ENCODE results near the gene GRM7.
A peak's percentile ranks its signal among the peaks of the same experiment; 100 is the strongest.

GRM7 gene

DNA sequence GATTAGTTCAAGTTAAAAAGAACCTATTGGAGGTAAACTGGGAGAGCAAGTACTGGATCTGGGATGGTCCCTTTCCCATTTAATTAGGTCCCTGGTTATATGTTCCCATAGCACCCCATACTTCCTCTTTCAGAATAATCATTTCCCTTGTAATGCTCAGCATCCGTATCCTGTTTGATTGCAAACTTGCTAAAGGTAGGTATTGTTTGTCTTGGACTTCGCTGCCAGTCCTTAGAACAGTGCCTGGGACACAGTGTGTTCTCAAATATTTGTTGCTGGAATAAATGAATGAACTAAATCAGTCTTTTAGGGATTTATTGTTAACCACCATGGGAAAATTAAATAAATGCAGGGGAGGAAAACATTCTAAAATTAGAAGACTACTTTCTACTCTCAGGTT, 299.8 kb downstream of the GRM7 start:
- no peak for DNase-seq

DNA sequence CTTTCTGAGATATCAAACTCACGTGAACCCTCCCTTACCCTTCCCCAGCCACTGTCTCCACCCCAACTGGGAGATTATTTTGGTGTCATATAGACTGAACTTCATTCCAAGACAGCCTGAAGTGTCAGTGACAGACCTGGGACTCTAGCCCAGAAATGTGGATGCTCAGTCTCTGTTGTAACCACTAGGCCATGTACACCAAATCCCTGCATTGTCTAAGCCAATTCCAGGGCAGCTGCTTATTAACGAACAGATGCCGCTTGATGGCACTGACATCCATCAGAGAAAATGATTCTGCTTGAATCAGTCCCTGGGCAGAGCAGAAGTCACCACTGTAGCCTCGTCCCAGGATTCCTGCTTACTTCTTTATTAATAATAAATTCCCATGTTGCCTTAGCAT, 305.5 kb downstream of the GRM7 start:
- DNase-seq, result no peak

DNA sequence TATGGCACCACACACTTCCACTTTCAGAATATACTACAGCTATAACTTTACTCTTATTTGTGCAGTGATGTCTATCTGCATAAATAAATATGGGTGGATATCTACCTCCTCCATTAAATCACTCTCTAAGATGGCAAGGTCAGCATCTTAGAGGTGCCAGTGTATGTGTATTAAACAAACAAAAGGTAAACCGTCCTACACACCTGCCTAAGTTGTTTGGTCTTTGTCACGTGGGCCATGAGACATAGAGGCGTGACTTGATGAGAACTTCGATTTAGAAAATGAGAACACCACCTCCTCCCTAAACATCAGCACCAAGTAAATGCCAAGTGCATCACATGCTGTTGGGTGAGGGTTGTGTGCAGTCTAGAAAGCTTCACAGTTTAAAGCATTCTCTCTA, 310.6 kb downstream of the GRM7 start:
- no peak for DNase-seq

DNA sequence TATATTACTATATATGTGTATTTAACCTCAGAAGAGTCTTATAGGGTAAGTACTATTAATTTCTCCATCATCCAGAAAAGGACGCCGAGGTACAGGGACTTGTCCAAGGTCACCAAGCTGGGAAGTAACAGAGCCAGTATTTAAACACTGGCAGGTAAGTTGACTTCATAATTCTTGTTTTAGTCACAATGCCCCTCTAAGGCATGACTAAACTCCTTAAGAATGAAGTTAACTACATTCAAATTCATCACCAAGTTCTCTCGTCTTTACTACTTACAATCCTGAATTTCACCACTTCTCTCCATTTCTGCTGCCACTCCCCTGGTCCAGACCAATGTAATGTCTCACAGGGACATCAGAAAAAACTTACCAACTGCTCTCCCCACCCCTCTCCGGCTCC, 312.1 kb downstream of the GRM7 start:
- DNase-seq, result no peak

DNA sequence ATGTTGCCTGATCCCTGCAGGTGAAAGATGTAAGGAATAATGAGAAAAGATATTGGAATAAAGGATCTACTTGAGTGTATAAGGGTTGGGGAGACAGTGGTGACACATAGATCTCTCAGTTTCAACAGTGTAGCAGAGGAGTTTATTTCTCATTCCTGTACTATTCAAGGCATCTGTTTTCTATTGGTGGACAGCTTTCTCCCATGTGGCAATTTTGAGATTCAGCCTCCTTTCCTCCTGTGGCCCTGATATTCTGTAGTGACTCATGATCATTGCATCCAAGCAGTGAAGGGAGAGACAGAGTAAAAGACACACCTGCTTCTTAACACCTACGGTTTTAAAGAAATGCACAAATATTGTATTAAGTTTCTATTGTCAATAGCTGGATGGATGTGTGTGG, 327.6 kb downstream of the GRM7 start:
- no peak for DNase-seq

DNA sequence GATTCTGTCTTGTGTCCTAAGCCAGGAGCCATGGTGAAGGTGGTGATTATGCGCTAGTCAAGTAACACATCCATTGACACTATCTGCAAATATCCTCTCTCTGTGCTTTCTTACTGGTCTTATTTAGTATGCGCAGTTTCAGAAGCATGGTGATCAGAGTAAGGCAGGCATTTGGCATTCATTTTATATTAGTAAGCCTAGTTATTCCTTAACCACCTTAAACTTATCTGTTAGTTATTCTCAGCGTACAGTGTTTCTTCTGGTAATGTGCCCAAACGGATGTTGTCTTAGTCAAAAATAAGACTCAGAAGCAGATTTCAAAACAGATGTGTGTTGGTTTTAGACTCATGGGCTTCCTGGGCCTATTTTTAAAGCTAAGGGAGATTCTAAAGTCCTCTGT, 329.2 kb downstream of the GRM7 start:
- DNase-seq, result no peak

DNA sequence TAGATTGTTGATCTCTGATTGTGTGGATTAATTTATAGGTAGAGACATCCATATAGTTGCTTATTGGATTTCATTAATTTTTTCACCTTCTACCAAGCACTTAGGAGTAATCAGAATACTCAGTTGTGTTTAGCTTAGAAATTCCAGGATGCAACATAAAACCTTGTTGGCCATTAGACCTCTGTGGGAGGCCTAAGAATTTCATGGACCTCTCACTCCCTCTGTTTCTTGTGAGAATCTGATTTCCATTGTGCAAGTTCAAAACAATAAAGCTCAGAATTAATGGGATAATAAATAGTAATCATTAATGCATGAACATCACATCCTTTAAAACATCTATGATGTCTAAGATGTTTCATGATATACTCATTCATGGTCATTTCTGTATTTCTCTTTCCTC, 332.4 kb downstream of the GRM7 start:
- DNase-seq, result no peak

DNA sequence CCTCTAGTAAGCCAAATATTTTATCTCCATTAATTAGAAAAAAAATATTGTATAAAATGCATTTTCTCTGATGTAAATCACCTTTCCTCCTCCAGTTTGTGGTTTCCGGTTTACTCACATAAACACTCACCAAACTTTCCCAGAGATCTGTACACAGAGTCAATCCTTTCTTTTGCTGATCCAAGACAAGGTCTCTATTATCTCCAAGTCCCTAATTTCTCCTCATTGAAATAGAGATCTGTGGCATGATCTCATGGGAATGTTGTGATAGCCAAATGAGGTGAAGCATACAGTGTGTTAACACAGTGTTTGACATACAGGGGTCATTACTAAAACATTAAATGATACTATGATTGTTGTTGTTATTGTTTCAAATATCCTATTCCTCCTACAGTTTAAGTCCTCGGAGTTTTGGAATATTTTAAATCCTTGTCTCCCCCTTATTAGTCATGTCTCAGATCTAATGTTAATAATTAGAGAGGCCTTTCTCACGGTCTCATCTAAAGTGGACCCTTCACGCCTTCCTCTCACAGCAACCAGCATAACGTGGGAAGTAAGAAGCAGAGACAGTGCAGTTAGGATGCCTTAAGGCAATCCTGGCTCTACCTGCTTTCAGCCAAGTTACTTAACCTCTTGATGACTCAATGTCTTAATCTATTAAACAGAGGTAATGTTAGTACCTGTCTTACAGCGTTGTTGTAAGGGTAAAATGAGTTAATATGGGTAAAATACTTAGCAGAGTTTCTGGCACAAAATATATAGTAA, 333.3 kb downstream of the GRM7 start:
- no peak for DNase-seq

DNA sequence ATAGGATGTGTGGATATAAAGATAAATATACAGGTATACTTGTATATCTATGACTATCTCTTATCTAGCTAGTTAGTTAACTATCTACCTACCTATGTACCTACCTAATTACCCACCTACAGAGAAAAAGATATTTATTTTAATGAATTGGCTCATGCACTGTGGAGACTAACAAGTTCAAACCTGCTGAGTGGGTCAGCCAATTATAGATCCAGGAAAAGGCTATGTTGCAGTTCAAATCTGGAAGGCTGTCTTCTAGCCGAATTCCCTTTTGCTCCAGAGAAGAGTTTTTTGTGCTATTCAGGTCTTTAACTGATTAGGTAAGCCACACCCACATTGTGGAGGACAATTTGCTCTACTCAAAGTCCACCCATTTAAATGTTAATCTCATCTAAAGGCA, 335.0 kb downstream of the GRM7 start:
- DNase-seq, result no peak

DNA sequence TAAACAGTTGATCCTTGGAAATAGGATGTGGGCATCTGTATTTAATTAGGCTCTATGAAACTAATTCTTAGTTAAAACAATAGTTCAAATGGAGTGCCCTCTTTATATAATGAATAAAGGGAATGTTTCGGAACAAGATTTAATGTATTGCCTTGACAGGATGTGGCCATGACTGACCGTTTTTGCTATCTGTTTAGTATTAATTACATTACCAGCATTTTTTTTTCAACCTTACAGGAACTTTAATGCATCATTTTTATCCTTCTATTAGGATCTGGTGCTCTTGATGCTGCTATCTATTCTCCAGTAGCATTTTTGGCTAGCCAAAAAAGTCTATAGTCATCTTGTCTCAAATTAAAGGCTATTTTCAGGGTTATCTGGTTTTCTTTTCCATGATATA, 340.9 kb downstream of the GRM7 start:
- no peak for DNase-seq

DNA sequence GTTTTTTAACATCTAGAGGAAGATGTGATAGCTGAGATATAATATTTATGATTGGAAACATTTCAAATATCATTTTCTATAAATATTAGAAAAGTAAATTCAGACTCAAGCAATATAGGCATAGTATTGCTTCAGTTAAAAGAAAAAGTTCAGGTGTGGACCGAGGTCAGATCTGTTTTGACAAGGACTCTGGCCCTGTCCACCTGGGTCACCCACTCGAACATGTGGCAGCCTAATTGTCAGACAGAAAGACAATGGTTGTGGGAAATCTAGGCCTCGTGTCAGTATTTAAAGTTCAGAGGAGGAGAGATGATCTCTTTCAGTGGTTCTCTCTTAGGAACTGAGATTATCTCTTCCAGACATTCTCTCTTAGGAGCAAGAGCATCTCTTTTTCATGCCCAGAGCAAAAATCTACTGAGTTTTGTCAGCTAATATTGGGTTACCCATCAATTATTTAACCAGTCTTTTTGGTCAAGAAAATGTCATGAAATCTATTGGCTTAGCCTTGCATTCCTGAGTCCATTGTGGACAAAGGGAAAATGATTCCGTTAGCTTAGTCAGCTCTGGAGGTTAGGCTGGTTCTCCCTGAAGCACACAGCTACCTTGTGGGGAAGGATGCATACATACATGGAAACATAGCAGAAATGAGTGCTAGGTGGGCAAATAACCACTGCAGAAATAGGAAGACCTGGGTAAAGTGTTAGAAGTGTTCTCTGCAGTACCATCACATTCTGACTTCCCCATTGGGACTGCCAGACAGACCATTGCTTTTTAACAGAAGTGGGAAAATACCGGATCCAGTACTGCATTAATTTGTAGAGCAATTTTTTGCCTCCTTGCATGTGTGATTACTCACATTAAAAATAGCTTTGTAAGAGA, 343.3 kb downstream of the GRM7 start:
- DNase-seq, result no peak

DNA sequence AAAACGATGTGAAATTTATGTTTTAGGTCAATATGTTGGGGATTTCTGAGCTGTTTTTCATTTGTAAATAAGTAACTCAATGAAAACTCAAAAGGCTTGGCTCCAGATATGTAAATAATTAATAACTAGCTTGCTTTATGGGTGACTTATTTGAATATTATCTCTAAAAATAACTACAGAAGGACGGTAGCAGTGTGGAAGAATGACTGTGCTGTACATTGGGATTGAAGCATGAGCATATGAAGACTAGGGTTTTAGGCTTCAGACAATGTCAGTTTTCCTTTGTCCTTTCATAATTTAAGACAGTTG, 343.9 kb downstream of the GRM7 start:
- DNase-seq, result no peak

DNA sequence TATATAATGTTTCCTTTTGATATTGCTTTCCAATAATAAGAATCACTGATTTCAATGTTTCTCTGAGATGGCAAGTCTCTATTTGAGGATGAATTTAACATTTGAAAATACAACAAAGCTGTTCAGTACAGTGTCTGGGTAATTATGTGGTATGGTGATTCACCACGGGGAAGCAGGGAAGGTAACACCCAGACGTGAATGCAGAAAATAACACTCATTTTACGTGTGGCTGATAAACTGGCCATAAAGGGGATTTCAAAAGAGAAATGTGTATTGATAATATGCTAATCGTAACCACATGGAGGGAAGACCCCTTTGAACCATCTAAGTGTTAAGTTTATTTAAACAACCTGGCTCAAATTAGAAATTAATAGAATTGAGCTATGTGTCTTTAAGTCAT, 344.6 kb downstream of the GRM7 start:
- DNase-seq, result no peak

DNA sequence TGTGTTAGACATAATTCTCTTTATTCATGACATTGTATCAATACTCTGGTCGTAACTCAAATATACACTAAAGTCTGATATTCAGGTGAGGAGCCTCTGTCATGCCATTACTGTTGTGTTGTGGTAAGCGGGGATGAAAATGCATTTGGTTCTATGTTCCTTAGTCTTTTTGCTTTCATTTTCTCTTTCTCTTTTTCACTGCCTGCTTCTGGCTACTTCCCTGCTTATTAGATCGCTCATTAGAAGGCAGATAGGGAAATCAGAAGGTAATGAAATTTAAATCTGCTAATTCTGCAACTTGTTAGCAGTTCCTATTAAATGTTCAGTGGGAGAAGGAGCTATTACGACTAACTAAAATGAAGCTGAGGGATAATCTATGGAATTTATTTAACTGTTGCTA, 345.0 kb downstream of the GRM7 start:
- peak; percentile 3 to 45 (median 16) for DNase-seq

DNA sequence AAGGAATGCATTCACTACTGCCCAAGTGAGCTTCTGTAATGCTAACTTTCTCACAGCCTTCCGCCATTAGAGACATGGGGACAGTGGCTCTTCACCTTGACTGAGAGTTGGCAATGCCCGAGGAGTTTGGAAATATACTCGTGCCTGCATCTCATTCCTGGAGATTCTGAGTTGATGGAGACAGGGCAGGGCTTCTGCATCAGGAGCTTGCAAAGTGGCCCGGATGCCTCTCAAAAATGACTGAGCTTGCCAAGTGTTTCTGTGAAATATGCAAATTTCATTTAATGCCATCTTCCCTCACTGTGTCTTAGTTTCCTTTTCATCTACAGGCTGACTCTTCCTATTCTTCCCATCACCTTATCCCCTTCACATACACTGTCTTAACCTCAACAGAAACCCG, 346.2 kb downstream of the GRM7 start:
- DNase-seq, result no peak

DNA sequence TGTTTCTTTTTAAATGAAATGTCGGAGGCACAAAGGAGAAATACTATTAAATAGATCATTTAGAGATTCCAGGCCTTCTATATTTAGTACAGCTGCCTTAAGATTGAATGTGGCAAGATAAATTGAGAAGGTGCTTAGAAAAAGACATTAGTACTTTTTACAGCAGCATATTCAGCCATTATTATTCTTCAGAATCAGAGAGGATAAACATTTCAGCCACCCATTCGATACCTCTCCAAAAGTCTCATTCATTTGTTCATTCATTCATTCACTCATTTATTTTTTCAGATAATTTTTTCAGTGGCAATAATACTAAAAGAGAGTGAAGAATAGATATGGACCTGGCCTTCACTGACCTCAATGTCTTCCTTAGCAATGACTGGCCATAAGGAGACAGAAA, 347.0 kb downstream of the GRM7 start:
- DNase-seq, result no peak

DNA sequence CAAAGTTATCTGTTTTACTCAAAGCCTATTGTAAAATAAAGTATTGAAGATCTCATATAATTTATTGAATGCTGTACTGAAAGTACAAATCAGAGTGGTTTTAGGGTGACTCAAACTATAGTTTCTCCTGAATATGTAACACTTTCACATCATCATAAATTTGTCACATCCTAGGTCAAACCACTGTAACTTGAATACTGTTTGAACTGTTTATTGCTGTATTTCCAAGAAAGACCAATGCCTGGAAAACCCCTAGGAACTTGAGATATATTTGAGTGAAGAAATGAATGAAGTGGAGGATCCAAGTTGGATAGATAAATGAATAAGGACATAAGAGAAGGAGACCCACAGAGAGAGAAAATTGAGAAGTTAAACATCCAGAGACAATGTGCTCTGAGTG, 348.2 kb downstream of the GRM7 start:
- DNase-seq, result no peak

DNA sequence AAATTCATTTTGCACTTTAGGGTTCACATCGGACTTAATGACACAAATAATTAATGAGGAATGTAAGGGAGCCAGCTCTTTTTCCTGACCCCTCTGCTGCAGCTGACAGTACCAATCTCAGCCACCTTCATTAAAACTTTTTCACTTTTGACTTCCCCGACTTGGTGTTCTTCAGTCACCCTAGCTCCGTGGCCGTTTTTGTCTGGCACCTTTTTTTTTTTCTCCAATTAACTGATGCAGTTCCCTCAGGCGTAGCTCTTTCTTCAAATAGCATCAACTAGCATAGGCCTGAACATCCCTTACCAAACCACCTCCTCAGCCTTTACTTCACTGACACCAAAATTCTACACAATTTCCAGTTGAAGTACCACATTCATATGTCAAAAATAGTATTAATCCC, 350.8 kb downstream of the GRM7 start:
- no peak for DNase-seq

DNA sequence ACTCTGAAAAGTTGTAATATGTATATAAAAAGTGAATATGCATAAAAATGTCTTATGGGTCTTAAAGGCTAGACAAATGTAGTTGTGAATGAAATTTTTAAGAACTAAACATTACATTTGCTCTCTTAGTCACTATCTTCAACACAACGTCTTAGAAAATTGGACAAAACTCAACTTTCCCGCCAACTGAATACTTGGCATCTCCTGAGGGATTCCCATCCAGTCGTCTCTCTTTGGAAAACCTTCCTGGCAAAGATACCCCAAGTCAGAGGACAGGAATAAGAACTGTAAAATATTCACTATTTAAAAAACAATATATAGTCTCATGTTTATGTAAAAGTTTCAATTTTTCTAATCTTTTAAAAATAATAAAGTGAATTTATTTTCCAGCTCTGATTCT, 354.8 kb downstream of the GRM7 start:
- no peak for DNase-seq

DNA sequence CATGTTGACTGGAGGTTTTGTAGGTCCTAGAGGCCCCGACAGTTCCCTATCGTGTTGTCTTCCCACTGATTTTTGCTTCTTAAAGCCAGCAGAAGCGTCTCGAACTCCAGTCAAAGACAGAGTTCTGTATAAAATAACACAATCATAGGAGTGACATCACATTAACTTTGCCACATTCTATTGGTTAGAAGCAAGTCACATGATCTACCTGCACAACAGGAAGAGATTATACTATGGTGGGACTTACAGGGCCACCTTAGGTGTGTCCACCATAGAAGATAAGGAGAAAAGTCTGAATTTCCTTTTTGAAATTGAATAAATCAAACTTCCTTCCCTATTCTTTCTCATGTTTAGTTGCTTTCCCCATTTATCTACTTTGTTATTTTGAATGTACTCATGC, 365.5 kb downstream of the GRM7 start:
- DNase-seq, result no peak

DNA sequence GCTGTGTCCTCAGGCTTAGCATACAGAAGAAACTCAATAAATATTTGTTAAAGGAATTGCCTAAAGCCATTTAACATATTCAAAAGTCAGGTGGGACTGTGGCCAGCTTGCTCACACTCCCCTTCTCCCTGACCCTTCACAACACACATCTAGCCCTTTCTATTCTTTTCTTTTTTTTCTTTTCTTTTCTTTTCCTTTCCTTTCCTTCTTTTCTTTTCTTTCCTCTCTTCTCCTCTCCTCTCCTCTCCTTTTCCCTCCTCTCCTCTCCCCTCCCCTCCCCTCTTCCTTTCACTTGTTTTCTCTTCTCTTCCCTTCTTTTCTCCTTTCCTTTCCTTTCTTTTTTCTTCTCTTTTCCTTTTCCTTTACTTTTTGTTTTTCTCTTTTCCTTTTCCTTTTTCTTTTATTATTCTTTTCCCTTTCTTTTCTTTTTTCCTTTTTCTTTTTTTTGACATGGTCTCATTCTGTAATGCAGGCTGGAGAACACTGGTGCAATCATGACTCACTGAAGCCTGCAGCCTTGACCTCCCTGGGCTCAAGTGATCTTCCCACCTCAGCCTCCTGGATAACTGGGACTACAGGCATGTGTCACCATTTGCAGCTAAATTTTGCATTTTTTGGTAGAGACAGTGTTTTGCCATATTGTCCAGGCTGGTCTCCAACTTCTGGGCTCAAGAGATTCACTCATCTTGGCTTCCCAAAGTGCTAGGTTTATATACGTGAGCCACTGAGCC, 377.8 kb downstream of the GRM7 start:
- no peak for DNase-seq

DNA sequence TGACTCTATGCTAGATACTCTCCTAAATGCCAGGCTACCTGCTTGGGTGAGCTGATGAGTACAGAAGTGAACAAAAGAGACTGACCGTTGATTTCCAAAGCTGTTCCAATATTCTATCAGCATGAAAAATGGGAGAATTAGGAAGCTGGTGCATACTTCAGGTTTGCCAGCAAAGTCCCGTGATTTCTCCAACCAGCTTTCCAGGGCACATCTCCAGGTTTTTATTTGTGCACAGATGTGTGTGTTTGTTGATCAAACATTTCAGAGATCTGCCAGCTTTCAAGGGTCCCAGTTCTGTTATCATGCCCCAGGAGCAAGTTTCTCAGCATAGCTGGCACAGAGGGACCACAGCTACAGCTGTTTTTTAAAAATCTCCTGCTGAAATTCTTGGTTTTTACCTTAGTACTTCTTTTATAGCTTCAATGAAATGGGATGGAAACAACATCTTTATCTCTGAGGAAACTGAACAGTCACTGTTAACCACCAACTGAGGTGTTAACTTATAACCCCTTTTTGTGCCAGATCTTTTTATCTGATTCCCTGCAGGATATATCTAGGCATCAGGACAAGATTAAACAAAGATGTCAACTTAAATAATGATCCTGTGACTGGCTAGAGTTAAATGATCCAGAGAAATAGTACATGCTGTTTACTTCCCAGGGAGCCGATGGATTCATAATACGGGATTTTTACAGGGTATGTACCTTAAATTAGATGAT, 380.8 kb downstream of the GRM7 start:
- DNase-seq, result no peak

DNA sequence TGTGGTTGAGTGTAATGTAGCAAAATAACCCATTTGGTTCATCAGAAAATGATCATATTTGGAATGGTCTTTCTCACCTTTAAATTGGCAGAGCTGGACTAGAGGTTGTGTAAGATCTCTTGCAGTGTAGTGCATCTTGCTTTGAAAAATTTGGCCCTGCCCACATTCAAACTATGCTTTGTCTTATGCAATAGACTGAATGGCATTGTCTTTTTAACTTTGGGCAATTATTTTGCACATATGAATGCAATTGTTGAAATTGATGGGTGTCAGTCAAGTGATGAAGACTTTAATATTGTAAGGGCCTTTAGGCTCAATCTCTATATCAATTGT, 381.4 kb downstream of the GRM7 start:
- no peak for DNase-seq
